ENCODE data around the gene CNNM1. TPM values are rescaled to one million over a fixed set of nuclear protein-coding genes. Genes with fewer than 3 reads are reported as not detected.
A peak's percentile ranks its signal among the peaks of the same experiment; 100 is the strongest.

The CNNM1 gene
- total RNA-seq, 1 experiment from 2014 or later, result 0.90 TPM

DNA sequence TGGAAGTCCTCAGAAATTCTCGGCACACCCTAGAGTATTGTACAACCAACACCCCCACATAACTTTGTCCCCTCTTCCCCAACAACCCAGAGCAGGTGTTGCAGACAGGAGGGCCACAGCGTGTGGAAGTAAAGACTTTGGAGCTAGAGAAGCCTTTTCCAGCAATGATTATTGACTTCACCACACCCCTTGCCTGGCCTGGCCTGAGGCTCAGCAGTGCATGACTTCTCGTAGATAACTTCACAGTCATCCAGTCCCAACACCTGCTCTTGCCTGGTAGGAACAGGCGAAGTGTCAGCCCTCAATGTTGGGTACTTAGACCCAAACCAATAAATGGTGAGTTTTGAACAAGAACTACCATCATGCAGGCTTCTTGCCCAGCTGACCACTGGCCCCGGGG lies 64.5 kb downstream of the CNNM1 start:
- Mint-ChIP-seq H3K27ac (no peak overlapping the region), H3K4me1 (peaks cover 46% of the 10 kb centered on the region), H3K27me3 (ENCODE audit: low read depth) (no peaks in the 10 kb centered on the region), H3K4me3 (no peak overlapping the region), H3K9me3 (no peaks in the 10 kb centered on the region), H3K36me3 (peaks cover 13% of the 10 kb centered on the region)
- DNase-seq (ENCODE audit: low spot score), result no peak
- no peak for ATAC-seq
- POLR2A ChIA-PET, result no interaction called here
- no peak for TF ChIP-seq TEAD4 (CRISPR knock-in tag; IDR thresholded peaks at IDR 0.05)
- no peak for TF ChIP-seq CREB1 (CRISPR knock-in tag; IDR thresholded peaks at IDR 0.05)
- no peak for TF ChIP-seq GRHL2 (CRISPR knock-in tag; IDR thresholded peaks at IDR 0.05; ENCODE audit: insufficient replicate concordance, severe bottlenecking)
- no peak for TF ChIP-seq TCF7 (CRISPR knock-in tag; IDR thresholded peaks at IDR 0.05; ENCODE audit: low read depth)
- no peak for TF ChIP-seq NR1H2 (CRISPR knock-in tag; IDR thresholded peaks at IDR 0.05)
- TF ChIP-seq, protein P1, sequence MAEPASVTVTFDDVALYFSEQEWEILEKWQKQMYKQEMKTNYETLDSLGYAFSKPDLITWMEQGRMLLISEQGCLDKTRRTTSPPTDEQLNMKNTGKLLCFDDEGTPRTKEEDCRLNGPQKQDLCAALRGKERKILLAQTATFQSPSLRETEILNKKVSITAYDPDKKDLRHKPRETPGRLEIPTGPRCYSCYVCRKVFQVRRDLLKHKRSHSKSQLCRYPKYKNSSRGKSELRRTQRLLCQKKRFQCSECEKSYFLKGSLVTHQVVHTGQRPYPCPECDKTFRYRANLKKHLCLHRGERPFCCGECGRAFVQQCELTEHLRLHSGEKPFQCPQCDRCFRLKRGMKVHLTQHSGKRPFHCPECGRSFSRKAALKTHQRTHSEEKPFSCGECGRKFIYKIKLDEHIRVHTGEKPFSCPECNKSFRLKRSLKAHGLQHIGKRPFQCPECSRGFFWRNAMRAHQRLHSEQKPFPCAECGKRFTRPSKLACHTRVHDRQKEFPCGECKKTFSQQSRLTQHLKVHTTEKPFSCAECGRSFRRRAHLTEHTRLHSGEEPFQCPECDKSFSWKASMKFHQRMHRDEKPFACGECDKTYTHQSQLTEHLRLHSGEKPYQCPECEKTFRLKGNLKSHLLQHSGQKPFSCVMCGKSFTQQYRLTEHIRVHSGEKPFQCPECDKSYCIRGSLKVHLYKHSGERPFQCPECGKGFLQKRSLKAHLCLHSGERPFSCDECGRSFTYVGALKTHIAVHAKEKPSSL (CRISPR knock-in tag; conservative IDR thresholded peaks at IDR 0.05), result no peak
- CTCF ChIA-PET, result interaction anchor here (1.0 to 2.3 kb wide), 5 partner anchors 19 to 218 kb away, joined by 3 to 15 read pairs (median 7); partner anchors contain the start of gene GOT1

DNA sequence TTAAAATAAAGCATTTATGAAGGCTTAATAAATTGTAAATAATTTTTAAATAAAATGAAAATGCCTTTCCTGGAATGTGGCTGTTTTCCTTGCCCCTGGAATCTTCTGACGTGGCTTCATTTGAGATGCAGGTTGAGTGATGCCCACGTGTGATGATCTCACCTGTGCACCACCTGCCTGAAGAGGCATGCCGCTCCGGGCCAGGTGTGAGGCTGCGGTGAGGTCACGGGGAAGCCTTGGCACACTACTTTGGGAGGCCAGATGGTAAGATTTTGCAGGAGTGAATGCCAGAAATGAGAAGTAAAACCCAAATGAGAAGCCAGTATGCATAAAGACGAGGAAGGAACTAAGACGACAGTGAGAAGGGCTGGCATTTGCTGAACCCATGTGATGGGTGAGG lies 65.1 kb downstream of the CNNM1 start:
- no peak for ATAC-seq
- peaks cover 18% of the 10 kb centered on the region for H3K36me3 Mint-ChIP-seq
- H3K4me3 Mint-ChIP-seq, result peak overlapping the region; percentile 37
- ChIA-PET CTCF (interaction anchor here (1.9 to 2.0 kb wide), 2 partner anchors 39 to 42 kb away, joined by 7 to 15 read pairs; no protein-coding TSS in a partner anchor), POLR2A (no interaction called here)
- no peaks in the 10 kb centered on the region for H3K9me3 Mint-ChIP-seq
- no peaks in the 10 kb centered on the region for H3K27me3 Mint-ChIP-seq (ENCODE audit: low read depth)
- H3K27ac Mint-ChIP-seq, result no peak overlapping the region
- peaks cover 46% of the 10 kb centered on the region for H3K4me1 Mint-ChIP-seq
- DNase-seq (ENCODE audit: low spot score), result no peak
- TF ChIP-seq FOXJ3 (CRISPR knock-in tag; IDR thresholded peaks at IDR 0.05; ENCODE audit: borderline replicate concordance) (no peak), TP53 (CRISPR knock-in tag; IDR thresholded peaks at IDR 0.05) (no peak), NR2C2 (CRISPR knock-in tag; IDR thresholded peaks at IDR 0.05) (no peak), RORB (CRISPR knock-in tag; IDR thresholded peaks at IDR 0.05) (no peak), SP1 (CRISPR knock-in tag; conservative IDR thresholded peaks at IDR 0.05) (no peak), FOXP1 (CRISPR knock-in tag; IDR thresholded peaks at IDR 0.05; ENCODE audit: borderline replicate concordance) (no peak), MXD4 (CRISPR knock-in tag; IDR thresholded peaks at IDR 0.05; ENCODE audit: borderline replicate concordance) (no peak)
- TF ChIP-seq, protein P2, sequence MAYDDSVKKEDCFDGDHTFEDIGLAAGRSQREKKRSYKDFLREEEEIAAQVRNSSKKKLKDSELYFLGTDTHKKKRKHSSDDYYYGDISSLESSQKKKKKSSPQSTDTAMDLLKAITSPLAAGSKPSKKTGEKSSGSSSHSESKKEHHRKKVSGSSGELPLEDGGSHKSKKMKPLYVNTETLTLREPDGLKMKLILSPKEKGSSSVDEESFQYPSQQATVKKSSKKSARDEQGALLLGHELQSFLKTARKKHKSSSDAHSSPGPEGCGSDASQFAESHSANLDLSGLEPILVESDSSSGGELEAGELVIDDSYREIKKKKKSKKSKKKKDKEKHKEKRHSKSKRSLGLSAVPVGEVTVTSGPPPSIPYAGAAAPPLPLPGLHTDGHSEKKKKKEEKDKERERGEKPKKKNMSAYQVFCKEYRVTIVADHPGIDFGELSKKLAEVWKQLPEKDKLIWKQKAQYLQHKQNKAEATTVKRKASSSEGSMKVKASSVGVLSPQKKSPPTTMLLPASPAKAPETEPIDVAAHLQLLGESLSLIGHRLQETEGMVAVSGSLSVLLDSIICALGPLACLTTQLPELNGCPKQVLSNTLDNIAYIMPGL (CRISPR knock-in tag; IDR thresholded peaks at IDR 0.05), result no peak
- TF ChIP-seq, protein P3, sequence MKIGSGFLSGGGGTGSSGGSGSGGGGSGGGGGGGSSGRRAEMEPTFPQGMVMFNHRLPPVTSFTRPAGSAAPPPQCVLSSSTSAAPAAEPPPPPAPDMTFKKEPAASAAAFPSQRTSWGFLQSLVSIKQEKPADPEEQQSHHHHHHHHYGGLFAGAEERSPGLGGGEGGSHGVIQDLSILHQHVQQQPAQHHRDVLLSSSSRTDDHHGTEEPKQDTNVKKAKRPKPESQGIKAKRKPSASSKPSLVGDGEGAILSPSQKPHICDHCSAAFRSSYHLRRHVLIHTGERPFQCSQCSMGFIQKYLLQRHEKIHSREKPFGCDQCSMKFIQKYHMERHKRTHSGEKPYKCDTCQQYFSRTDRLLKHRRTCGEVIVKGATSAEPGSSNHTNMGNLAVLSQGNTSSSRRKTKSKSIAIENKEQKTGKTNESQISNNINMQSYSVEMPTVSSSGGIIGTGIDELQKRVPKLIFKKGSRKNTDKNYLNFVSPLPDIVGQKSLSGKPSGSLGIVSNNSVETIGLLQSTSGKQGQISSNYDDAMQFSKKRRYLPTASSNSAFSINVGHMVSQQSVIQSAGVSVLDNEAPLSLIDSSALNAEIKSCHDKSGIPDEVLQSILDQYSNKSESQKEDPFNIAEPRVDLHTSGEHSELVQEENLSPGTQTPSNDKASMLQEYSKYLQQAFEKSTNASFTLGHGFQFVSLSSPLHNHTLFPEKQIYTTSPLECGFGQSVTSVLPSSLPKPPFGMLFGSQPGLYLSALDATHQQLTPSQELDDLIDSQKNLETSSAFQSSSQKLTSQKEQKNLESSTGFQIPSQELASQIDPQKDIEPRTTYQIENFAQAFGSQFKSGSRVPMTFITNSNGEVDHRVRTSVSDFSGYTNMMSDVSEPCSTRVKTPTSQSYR (CRISPR knock-in tag; IDR thresholded peaks at IDR 0.05), result no peak
- TF ChIP-seq, protein P4, sequence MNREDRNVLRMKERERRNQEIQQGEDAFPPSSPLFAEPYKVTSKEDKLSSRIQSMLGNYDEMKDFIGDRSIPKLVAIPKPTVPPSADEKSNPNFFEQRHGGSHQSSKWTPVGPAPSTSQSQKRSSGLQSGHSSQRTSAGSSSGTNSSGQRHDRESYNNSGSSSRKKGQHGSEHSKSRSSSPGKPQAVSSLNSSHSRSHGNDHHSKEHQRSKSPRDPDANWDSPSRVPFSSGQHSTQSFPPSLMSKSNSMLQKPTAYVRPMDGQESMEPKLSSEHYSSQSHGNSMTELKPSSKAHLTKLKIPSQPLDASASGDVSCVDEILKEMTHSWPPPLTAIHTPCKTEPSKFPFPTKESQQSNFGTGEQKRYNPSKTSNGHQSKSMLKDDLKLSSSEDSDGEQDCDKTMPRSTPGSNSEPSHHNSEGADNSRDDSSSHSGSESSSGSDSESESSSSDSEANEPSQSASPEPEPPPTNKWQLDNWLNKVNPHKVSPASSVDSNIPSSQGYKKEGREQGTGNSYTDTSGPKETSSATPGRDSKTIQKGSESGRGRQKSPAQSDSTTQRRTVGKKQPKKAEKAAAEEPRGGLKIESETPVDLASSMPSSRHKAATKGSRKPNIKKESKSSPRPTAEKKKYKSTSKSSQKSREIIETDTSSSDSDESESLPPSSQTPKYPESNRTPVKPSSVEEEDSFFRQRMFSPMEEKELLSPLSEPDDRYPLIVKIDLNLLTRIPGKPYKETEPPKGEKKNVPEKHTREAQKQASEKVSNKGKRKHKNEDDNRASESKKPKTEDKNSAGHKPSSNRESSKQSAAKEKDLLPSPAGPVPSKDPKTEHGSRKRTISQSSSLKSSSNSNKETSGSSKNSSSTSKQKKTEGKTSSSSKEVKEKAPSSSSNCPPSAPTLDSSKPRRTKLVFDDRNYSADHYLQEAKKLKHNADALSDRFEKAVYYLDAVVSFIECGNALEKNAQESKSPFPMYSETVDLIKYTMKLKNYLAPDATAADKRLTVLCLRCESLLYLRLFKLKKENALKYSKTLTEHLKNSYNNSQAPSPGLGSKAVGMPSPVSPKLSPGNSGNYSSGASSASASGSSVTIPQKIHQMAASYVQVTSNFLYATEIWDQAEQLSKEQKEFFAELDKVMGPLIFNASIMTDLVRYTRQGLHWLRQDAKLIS (CRISPR knock-in tag; IDR thresholded peaks at IDR 0.05; ENCODE audit: borderline replicate concordance), result no peak
- TF ChIP-seq, protein P1 (CRISPR knock-in tag; conservative IDR thresholded peaks at IDR 0.05), result no peak
- TF ChIP-seq, protein P5, sequence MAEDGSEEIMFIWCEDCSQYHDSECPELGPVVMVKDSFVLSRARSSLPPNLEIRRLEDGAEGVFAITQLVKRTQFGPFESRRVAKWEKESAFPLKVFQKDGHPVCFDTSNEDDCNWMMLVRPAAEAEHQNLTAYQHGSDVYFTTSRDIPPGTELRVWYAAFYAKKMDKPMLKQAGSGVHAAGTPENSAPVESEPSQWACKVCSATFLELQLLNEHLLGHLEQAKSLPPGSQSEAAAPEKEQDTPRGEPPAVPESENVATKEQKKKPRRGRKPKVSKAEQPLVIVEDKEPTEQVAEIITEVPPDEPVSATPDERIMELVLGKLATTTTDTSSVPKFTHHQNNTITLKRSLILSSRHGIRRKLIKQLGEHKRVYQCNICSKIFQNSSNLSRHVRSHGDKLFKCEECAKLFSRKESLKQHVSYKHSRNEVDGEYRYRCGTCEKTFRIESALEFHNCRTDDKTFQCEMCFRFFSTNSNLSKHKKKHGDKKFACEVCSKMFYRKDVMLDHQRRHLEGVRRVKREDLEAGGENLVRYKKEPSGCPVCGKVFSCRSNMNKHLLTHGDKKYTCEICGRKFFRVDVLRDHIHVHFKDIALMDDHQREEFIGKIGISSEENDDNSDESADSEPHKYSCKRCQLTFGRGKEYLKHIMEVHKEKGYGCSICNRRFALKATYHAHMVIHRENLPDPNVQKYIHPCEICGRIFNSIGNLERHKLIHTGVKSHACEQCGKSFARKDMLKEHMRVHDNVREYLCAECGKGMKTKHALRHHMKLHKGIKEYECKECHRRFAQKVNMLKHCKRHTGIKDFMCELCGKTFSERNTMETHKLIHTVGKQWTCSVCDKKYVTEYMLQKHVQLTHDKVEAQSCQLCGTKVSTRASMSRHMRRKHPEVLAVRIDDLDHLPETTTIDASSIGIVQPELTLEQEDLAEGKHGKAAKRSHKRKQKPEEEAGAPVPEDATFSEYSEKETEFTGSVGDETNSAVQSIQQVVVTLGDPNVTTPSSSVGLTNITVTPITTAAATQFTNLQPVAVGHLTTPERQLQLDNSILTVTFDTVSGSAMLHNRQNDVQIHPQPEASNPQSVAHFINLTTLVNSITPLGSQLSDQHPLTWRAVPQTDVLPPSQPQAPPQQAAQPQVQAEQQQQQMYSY (CRISPR knock-in tag; IDR thresholded peaks at IDR 0.05), result no peak
